Lower leg skin (tissue), 4 donors: Measurements from ENCODE around the gene RIPPLY3. TPM values are rescaled to one million over a fixed set of nuclear protein-coding genes. Genes with fewer than 3 reads are reported as not detected.

ENCODE experiments used
- DNase-seq, 2 donors: peaks; one replicate each; pipeline ENCODE4 v3.0.0-alpha.2; 2019; ENCODE audit warnings: low spot score in 2 of 2
- H3K4me3 ChIP-seq: fragments of 200-600 bp; sonication (generic); 2 replicates; pipeline ENCODE4 v1.5.1; 2017; ENCODE audit warnings: mild to moderate bottlenecking, low read depth; ENCODE audit not compliant: poor library complexity, severe bottlenecking
- POLR2A ChIP-seq, 2 donors: fragments of 450-650 bp; IDR thresholded peaks; one replicate each; pipeline ENCODE4 v1.6.1; 2016 to 2017; ENCODE audit warnings: antibody characterized with exemption in 2 of 2, mild to moderate bottlenecking in 1 of 2, moderate library complexity in 1 of 2
- WGBS, 2 donors: methylation state at CpG; one replicate each; pipeline ENCODE4 v1.1.5; 2018; 5-methylcytosine and 5-hydroxymethylcytosine counted together
- intact Hi-C: fragments of 100-400 bp; cut with DNase I; formaldehyde crosslinking; loops from one replicate; pipeline ENCODE4 v1.15.0; 2023; ENCODE audit warnings: low total_unique reads
- total RNA-seq, 4 donors: library from RNA; depleted of rRNA; stranded (reverse); fragments of >200 nt; gene quantifications; one replicate each; pipeline ENCODE4 v1.1.0, GENCODE V29; 2016
- TF ChIP-seq, protein P1 (sequence below), 3 donors: fragments of 450-650 bp; IDR thresholded peaks; one replicate each; pipeline ENCODE4 v1.5.1; 2016; ENCODE audit warnings: antibody characterized with exemption in 3 of 3, mild to moderate bottlenecking in 3 of 3, moderate library complexity in 2 of 3

The RIPPLY3 gene
- total RNA-seq, 4 donors from 2014 or later, result not detected

DNA sequence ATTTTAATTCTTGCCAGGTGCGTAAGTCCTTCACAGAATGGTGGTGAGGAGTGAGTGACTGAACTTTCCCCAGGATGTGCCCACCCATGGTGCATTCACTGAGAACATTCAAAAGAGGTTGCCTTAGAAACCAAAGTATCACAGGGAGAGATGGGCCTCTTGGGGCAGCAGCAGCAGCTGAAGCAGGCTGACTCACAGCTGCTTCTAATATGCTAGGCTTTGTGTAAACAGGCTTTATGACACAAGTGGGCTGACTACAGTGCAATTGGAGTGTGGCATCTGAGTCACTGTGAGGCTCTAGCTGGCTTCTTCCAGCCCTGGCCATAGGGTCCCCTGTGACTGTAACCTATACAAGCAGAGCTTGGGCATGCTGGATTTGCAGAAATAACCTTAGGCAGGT lies 53.8 kb downstream of the RIPPLY3 start:
- no peak overlapping the region for H3K4me3 ChIP-seq
- WGBS, 2 donors, result 72 to 75% methylated on average over 1 of the region's 1 CpG
- DNase-seq, result peak in 1 of 2 donors; percentile 48
- intact Hi-C loops, result no loop called here
- no peak for TF ChIP-seq POLR2A (IDR thresholded peaks at IDR 0.05)
- TF ChIP-seq, protein P1, sequence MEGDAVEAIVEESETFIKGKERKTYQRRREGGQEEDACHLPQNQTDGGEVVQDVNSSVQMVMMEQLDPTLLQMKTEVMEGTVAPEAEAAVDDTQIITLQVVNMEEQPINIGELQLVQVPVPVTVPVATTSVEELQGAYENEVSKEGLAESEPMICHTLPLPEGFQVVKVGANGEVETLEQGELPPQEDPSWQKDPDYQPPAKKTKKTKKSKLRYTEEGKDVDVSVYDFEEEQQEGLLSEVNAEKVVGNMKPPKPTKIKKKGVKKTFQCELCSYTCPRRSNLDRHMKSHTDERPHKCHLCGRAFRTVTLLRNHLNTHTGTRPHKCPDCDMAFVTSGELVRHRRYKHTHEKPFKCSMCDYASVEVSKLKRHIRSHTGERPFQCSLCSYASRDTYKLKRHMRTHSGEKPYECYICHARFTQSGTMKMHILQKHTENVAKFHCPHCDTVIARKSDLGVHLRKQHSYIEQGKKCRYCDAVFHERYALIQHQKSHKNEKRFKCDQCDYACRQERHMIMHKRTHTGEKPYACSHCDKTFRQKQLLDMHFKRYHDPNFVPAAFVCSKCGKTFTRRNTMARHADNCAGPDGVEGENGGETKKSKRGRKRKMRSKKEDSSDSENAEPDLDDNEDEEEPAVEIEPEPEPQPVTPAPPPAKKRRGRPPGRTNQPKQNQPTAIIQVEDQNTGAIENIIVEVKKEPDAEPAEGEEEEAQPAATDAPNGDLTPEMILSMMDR (IDR thresholded peaks at IDR 0.05), result no peak

DNA sequence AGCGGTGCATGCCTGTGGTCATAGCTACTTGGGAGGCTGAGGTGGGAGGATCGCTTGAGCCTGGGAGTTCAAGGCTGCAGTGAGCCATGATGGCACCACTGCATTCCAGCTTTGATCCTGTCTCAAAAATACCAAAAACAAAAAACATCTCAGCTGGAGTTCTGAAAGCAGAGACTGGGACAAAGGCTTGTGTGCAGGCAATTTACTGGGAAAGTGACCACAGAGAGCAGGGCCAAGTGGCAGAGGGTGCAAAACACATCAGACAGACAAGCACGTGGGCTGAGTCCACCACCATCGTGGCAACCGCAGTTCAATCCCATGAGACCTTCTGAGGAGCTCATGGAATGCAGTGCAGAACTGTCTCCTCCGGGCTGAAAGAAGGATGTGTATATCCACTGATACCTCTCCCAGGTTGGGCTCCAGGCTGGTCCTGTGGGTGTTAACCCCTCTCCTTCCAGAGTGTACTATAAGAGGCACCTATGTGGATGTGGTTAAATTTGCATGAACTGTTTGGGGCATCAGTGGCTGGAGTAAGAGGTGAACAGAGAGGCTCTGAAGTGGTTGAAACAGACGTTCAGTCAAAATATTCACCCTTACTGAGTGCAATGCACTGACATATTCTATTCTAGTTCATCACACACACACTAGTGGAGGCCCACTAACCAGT lies 55.6 kb downstream of the RIPPLY3 start:
- no peak overlapping the region for H3K4me3 ChIP-seq
- no peak for DNase-seq
- TF ChIP-seq, protein P1 (IDR thresholded peaks at IDR 0.05), result no peak
- WGBS, 2 donors, result 74 to 75% methylated on average over 7 of the region's 7 CpGs
- intact Hi-C loops, result no loop called here

DNA sequence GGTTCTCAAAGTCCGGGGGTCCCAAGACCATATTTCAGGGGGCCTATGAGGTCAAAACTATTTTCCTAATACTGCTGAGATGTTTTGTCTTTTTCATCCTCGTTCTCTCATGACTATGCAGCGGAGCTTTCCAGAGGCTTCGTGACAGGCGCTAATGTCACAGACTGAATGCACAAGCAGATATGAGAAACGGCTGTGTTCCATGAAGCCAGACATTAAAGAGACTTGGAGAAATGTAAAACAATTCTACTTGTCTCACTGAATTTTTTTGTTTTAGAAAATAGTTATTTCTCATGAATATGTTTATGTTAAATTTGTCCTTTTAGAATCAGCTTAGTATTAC lies 56.1 kb downstream of the RIPPLY3 start:
- no peak for DNase-seq
- intact Hi-C loops, result no loop called here
- H3K4me3 ChIP-seq, result no peak overlapping the region
- no peak for TF ChIP-seq POLR2A (IDR thresholded peaks at IDR 0.05)
- TF ChIP-seq, protein P1 (IDR thresholded peaks at IDR 0.05), result no peak
- 81 to 88% methylated on average over 6 of the region's 6 CpGs for WGBS, 2 donors

DNA sequence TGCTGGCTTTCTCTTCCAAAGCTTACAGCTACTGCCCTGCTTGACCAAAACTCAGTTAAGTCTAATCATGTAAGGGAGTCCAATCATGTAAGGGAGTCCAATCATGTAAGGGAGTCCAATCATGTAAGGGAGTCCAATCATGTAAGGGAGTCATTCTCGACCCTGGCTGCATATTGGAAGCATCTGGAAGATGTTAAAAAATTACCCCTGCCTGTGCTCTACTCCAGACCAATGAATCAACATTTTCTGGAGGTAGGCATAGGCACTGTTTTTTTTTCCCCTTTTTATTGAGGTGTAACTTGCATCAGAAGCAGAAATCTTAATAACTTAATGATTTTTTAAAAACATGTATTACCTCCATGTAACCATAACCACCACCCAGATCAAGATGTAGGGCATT lies 56.9 kb downstream of the RIPPLY3 start:
- TF ChIP-seq POLR2A (IDR thresholded peaks at IDR 0.05), result no peak
- TF ChIP-seq, protein P1 (IDR thresholded peaks at IDR 0.05), result no peak
- H3K4me3 ChIP-seq, result no peak overlapping the region
- no peak for DNase-seq
- 63 to 89% methylated on average over 1 of the region's 1 CpG for WGBS, 2 donors
- intact Hi-C loops, result no loop called here

DNA sequence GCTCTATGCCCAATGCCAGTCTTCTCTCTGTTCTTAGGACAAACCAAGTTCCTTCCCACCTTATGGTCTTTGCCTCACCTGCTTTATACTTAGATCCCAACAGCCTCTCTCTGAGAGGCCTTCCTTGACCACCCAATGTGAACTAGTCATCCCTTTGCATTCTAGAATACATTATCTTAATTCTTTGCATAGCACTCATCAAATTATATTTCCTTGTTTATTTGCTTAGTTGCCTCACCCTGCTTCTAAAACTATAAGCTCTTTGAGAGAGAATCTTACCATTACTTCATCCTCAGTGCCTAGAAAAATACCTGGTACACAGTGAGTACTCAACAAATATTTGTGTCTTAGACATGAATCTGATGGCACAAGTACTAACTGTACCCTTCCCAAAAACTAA lies 58.3 kb downstream of the RIPPLY3 start:
- no peak for DNase-seq
- intact Hi-C loops, result no loop called here

More for the DNA sequence above, 58.3 kb downstream of the RIPPLY3 start:
- H3K4me3 ChIP-seq, result no peak overlapping the region
- TF ChIP-seq POLR2A (IDR thresholded peaks at IDR 0.05), result no peak
- TF ChIP-seq, protein P1 (IDR thresholded peaks at IDR 0.05), result no peak
